ENCODE results near the gene UBTD1.

The UBTD1 gene

DNA sequence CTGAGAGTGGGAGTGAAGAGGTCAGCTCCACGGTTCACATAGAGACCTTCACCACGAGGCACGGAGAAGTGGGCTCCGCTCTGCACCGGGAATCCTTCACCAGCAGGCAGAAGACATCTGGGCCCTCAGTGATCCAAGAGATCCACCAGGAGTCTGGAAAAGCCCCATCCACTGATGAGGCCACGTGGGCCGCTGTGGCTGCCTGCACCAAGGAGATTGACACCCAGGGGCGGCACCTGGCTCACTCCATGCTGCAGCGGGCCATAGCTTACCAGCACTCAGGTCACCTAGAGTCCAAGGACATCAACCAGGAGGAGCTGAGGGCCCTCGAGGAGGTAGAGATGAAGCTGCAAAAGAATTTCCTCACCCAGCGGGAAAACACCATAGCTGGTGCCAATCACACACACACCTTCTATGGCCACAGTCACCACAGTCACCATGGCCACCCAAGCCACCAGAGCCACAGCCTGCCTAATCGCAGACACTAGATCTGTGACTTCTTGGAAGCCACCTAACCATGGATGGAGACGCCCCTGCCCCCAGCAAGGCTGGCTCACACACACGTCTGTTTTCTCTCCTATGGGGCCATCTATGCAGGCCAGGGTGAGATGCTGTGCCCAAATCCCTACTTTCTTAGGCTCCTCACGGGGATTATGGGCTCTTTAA, 91.5 kb downstream of the UBTD1 start:
- no peak for DNase-seq

DNA sequence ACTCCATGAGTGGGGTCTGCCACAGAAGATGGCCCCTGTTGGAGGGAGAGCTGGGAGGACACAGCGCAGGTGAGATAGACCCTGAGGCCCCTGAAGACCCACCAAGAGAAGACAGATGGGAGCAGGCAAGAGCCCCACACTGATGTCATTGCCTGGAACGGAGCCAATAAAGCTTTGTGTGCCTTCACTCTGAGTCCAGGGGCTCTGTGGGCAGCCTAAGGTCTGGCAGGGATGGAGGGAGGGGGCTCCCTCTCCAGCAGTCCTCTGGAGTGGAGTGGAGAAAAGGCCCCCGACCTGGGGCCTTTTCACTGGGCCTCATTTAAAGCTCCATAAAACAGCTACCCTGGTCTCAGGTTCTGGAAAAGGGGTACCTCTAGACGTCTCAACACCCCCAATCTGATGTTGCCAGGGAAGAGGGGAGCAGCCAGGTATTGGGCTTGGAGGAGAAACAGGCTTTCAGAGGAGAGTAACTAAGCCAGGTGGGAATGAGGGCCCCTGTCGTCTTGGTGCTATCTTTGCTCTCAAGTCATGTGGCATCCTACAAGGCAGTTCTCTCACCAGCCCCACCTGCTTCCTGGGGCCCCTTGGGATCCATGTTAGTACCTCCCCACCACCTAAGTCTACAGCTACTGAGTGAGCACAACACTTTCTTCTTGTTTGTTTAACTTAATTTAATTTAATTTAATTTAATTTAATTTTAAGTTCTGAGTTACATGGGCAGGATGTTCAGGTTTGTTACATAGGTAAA, 92.2 kb downstream of the UBTD1 start:
- no peak for DNase-seq

- DNase-seq = no peak
Measured at GRCh38 chr10:97593421-97593820, 94.7 kb downstream of the UBTD1 start.

DNA sequence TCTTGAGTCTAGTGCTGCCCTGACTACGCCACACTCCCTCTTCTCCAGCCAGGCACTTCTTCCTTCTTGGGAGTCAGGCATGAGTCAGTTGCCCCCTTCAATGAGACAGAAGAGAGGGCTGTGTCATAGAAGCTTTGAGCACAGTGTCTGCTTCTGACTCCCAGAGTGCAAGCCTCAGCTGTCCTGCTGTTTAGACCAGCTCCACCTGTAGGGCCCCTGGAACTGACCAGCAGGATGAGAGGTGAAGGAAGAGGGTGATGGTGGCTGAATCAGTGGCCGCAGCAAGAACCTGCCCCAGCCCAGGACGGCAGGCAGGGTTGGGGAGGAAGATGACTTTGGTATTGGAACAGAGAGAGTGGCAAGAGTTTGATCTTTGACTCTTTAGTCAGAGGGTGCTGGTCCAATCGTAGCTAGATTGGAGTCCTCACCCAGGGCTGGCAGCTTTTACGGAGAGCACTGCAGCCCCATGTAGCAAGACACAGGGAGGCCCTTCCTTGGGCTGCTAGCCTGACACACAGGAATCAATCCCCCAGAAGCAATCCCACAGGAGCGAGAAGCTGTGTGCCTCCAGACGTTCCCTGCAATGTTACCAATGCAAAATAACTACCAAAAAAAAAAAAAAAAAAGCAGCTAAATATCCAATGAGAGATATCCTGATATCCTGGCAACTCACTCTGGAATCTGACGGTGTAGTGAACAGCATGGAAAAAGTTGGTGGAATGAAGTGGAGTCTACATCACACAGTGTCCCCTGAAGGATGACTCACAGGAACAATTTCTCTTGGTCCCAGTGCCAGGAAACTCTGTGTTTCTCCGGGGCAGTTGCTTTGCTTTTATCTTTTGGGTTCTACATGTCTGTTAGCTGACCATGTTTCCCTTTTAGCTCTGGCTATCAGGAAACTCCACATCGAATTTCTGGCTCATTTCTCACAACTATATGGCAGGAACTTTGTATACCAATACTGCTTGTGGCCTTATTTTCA, 97.7 kb downstream of the UBTD1 start:
- no peak for DNase-seq

GRCh38 chr10:97597778-97598177, 99.1 kb downstream of the UBTD1 start:
- no peak for DNase-seq

- no peak for DNase-seq
Measured at GRCh38 chr10:97598407-97599271, 99.9 kb downstream of the UBTD1 start.

GRCh38 chr10:97599272-97599619, 100.5 kb downstream of the UBTD1 start:
- no peak for DNase-seq

DNA sequence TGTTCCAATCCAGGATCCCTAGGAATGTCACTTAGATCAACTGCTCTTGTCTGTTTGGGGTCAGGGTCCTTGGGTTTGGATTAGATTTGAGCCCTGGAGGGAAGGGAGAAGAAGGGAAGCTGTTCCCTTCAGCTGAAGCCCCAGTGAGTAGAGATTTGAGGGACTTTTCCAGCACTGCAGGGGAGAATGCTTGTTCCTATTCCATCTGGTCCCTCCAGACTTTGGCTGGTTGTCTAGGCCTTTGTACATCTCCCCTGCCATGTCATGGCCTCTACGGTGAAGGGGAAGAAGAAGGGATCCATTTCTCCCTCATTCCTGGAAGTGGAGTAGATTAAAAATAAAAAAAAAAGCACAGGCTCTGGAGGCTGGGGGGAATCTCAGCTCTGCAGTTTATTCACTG, 101.9 kb downstream of the UBTD1 start:
- DNase-seq = no peak

DNA sequence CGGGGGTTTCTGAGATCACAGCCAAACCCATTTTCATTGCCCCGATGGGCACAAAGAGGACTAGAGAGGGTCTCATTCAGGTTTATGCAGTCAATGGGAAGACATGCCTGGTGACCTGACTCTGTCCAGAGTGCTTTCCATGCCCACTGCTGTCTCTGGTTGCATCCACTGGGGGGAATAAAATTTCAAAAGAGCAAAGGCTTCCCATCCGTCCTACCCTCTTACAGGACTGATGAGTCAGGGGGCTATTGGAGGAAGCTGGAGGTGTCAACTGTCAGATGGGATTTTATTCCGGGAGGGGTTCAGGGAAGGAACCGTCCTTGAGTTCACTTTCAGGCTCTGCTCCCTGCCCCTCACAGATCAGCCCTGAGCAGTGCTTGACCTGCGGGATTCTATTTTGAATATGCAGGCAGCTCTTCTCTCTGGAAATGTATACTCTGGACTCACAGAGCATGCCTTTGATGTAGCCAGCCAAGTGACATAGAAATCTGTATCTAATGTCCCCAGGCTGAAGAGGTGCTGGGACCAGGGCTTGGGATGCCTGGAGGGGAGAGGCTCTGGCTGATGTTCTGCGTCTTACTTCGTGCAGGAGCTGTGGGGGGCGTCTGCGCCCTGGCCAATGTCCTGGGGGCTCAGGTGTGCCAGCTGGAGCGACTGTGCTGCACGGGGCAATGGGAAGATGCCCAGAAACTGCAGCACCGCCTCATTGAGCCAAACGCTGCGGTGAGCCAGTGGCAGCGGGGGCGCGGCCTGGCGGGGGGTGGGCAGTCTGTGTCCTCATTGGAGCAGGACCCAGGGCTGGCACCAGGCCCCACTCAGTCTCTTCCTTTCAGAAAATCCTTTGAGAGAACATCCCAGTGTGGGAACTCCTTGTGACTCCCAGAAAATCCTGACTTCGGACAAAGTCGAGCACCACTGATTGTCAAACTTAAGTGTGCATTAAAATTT, 102.8 kb downstream of the UBTD1 start:
- DNase-seq = no peak

GRCh38 chr10:97607095-97607636, 108.4 kb downstream of the UBTD1 start:
- DNase-seq = no peak

DNA sequence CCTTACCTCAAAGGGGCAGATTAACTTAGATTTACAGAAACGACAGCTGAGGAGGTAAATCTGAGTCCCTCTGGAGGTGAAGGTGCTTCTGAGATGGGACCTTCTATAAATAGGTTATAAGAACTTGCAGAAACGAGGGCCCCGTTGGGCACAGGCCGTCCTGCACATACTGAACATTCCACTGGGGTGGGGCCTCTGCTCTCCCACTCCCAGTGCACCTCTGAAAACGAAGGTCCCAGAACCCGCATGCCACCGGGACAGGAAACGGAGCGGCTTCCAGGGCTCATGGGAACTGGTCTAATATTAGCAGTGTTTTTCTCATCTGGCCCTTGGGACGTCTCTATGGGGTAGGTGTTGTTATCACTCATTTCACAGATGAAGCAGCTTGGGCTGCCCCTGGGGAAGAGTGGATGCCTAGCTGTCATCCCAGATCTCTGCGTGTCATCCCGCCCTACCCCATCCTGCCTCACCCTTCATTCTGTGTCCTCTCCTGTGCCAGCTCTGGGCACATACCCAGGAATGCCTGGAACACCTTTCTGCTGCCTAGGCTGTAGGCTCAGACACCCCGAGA, 110.4 kb downstream of the UBTD1 start:
- DNase-seq = no peak

DNA sequence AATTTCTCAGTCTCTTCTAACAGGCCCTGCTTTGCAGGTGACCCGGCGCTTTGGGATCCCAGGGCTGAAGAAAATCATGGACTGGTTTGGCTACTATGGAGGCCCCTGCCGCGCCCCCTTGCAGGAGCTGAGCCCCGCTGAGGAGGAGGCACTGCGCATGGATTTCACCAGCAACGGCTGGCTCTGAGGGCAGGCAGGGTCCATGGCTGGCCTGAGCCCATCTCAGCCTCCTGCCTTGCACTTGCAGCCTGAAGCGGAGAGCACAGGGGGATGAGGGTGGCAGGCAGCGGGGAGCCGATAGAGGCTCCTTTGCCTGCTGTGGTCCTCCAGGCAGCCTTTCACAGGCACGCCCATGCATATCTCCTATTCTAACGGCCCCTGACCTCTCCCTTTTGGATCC, 112.7 kb downstream of the UBTD1 start:
- no peak for DNase-seq

GRCh38 chr10:97612386-97612785, 113.7 kb downstream of the UBTD1 start:
- DNase-seq = no peak

DNA sequence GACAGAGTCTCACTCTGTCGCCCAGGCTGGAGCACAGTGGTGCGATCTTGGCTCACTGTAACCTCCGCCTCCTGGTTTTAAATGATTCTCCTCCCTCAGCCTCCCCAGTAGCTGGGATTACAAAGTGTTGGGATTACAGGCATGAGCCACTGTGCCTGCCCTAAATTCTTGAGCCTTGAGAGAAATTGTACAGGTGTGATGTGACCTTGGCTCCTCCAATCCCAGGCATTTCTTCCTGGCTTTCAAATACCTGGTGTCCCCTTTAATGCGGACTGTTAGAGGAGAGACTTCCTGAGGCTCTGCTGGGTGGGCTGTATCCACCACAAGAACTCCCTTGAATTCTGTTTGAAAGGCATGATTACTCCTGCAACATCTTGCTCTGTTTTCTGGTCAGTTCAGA, 119.6 kb downstream of the UBTD1 start:
- no peak for DNase-seq

GRCh38 chr10:97618733-97619132, 120.0 kb downstream of the UBTD1 start:
- no peak for DNase-seq

Data from retina (tissue), 1 donor.